NCI-H345 treated with DMSO at 0.1 percent for 48 hours (cell line): ENCODE data around the gene NKX6-2.
"Not testable (repeated sequence)": the region's sequence is repeated elsewhere in the genome, so short reads cannot be mapped to it uniquely, and the experiment has no call there.

Source experiments
- DNase-seq: peaks from one replicate; lab custom pipeline; 2025; ENCODE audit not compliant: unreplicated experiment; lab: John Stamatoyannopoulos, UW

Gene NKX6-2

DNA sequence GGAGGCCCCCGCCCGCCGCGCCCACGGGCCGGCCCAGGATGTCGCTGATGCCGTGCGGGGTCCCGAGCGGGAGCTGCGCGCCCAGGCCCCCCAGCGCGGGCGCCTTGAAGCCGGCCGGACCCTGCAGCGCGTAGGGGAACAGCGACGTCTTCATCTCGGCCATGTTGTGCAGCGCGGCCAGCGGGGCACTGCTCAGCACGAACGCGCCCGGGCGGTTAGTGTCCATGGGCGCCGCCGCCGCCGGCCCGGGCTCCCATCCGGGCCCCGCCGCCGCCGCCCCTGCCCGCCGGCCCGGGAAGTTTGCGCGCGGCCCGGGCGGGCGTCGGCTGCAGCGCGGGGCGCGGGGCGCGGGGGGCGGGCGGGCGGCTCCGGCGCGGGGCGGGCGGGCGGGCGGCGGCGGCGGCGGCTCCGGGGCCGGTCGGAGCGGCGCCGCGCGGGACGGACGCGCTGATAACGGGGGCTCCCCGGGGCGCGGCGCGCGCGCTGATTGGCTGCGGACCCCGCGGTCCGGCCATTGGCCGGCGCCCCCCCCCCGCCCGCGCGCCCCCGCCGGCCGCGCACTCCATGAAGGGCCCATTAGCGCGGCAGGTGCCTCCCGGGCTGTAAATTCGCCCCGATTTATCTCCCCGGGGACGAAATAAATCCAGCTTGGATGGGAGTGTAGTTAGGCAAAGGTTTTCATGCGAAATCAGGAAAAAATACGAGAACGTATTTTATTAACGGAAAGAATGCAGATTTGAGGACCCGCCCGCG lies at the start of gene NKX6-2:
Gene NKX6-2 (minus strand): TSS at position 425 of the 753 bp plus-strand sequence. CDS start 199 bp downstream, at position 226.
- no peak for DNase-seq

- DNase-seq, result no peak
Measured at GRCh38 chr10:132834891-132835847, 49.2 kb upstream of the NKX6-2 start.

DNA sequence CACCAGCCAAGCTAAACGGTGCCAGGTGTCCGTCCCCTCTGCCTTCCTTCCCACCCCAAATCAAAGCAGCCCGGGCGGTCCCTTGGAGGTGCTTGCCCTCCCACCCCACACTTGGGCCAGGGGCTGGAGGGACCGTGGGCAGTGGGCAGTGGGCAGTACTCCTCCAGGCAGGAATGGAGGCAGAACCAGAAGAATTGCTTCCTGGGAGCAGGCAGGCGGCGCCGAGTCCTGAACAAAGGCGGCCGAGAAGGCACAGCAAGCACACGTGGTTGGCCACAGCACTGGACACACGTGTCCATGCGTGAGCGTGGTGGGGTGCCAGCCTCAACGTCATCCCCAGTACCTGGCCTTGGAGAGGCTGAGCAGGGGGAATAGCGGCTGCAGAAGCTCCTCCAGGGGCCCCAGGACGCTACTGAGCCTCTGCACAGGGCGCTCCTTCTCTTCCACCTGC lies 48.4 kb upstream of the NKX6-2 start:
- DNase-seq, result no peak

DNA sequence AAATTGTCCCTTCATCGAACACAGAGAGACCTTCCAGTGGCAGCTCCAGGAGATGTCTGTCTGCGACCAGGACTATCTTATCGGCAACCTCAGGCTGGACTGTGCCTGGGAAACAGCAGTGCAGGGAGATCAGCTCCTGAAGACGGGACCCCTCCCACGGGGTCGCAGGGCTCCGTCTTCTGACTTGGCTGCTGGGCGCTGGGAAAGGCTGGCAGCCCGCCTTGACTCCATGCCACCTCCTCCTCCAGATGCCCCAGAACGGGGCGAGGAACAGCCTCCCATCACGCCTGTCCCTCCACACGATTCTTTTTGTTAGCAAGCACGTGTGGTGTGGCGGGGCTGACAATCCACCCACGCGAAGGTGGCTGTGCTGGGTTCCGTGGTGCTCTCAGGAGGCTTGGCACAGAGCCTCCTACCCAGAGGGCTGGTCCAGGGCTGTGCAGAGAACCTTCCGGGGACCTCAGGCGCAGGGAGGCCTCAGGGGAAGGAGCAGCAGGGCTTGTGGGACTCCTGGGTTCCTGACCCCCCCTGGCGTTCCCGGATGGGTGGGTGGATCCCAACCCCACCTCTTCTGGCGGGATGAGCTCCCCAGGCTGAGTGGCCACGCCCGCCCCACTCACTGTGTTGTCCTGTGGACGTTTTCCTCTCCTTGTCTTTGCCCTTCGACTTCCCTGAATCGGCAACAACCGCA lies 47.6 kb upstream of the NKX6-2 start:
- DNase-seq, result no peak

- no peak for DNase-seq
Measured at GRCh38 chr10:132832186-132832969, 46.4 kb upstream of the NKX6-2 start.

- DNase-seq, result no peak
Measured at GRCh38 chr10:132829403-132829802, 43.5 kb upstream of the NKX6-2 start.

GRCh38 chr10:132828681-132829080 lies 42.7 kb upstream of the NKX6-2 start:
- DNase-seq, result no peak

DNA sequence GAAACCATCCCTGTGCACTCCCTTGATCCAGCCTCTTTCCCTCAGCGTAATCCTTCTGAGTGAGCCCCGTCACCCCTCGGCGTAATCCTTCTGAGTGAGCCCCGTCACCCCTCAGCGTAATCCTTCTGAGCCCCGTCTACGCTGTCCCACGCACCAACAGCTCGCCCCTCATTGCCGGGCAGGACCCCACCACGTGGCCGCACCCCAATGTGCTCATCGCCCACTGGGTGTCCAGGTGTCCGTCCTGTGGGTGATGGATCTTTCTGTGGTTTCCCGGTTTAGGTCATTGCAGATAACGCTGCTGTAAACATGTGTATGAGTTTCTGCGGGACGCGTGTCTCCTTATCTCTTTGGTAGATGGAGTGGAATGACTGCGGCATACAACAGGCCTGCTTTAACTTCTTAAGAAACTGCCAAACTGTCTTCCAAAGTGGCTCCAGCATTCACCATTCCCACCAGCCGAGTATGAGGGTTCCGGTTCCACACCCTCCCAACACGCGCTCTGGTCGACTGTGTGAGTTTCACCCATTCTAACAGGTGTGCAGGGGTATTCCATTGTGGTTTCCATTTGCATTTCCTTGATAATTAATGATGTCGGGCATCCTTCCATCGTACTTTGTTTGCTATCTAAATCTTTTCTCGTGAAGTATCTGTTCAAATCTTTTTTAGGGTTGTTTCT lies 42.1 kb upstream of the NKX6-2 start:
- DNase-seq, result no peak

DNA sequence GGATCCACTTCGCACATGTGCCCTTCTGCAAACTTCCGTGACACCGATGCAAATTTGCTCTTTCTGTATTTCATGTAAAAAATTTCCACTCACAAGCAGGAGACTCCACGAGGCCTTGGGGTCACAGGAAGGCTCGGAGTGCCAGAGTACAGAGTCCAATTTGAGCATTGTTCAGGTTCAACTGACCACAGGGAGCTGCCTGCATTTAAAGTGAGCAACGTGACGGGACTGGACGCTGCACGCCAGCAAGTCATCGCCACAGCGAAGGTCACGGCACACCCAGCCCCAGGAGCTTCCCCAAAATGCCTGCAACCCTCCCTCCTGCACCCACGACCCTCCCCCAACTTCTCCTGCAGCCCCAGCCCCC lies 41.5 kb upstream of the NKX6-2 start:
- no peak for DNase-seq

- no peak for DNase-seq
Measured at GRCh38 chr10:132826524-132827422, 40.8 kb upstream of the NKX6-2 start.

DNA sequence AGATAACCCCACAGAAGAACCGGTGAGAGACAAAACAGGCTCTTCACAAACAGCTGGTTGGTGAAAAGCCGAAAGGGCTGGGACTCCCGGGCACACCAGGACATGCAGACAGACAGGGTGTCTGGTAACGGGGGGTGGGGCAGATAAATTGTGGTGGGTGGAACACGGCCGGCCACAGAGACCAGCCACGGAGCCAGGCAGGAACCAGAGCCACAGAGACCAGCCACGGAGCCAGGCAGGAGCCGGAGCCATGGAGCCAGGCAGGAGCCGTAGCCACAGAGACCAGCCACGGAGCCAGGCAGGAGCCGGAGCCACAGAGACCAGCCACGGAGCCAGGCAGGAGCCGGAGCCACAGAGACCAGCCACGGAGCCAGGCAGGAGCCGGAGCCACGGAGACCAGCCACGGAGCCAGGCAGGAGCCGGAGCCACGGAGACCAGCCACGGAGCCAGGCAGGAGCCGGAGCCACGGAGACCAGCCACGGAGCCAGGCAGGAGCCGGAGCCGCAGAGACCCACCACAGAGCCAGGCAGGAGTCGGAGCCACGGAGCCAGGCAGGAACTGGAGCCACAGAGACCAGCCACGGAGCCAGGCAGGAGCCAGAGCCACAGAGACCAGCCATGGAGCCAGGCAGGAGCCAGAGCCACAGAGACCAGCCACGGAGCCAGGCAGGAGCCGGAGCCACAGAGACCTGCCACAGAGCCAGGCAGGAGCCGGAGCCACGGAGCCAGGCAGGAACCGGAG lies 40.0 kb upstream of the NKX6-2 start:
- not testable (repeated sequence) for DNase-seq

DNA sequence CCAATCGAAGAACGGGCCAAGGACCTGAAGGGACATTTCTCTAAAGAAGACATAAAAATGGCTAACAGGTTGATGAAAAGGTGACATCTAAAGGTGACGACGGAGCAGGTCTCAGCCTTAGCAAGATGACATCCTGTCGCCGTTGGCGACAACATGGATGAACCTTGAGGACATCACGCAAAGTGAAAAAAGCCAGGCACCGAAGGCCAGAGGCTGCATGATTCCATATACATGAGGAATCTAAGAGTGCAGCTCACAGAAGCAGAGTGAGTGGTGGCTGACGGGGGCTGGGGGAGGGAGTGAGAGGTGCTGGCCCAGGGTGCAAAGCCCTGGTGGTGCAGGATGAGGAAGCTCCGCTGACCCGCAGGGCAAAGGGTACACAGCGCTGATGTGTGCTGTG lies 34.1 kb upstream of the NKX6-2 start:
- DNase-seq, result no peak

DNA sequence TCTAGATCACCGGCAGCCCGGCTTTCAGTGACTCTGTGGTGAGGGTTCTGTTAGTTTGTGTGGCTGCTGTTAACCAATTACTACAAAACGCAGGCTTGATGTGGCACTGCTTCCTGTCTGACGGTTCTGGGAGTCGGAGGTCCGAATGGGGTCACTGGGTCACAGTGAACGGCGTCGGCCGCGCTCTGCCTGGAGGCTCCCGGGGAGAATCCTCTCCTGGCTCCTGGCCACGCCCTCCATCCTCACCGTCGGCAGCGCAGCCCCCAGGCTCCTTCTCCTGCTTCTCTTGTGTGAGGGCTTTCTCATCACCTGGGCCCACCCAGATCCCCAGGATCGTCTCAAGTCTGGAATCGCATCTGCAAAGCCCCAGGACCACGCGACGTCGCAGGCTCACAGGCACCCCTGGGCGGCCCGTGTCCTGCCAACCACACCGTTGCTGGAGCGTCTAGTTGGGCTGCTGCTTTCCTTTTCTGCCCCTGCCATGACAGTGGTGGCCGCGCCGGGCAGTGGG lies 31.8 kb upstream of the NKX6-2 start:
- no peak for DNase-seq

GRCh38 chr10:132816718-132817117 lies 30.8 kb upstream of the NKX6-2 start:
- no peak for DNase-seq

GRCh38 chr10:132815168-132815857 lies 29.4 kb upstream of the NKX6-2 start:
- no peak for DNase-seq

DNA sequence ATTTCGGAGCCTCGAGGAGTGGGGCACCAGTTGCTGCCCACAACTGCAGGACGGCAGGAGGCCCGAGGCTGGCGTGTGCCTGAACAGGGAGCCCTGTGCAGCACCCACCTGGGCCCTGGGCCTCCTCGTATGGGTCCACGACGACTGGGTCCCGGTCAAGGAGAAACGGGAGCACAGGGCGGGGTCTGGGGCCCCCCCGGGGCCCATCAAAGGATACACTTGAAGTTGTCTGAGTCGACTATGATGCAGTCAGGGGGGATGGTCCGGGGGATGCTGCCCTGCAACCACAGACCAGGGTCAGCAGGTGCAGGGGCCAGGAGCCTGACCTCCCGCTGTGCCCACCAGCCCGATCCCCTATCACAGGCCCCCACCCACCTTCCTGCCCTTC lies 28.5 kb upstream of the NKX6-2 start:
- no peak for DNase-seq
